HCEC 1CT (cell line): ENCODE measurements around the gene SERPINA3.
A peak's percentile ranks its signal among the peaks of the same experiment; 100 is the strongest.
"Not testable (repeated sequence)": the region's sequence is repeated elsewhere in the genome, so short reads cannot be mapped to it uniquely, and the experiment has no call there.

Experiments used
- DNase-seq: peaks from one replicate; pipeline ENCODE4 v3.0.0-alpha.2; 2017

SERPINA3 gene

GRCh38 chr14:94586635-94587034, 25.6 kb upstream of the SERPINA3 start:
- DNase-seq = no peak

GRCh38 chr14:94588311-94588710, 23.9 kb upstream of the SERPINA3 start:
- no peak for DNase-seq

GRCh38 chr14:94591073-94591472, 21.1 kb upstream of the SERPINA3 start:
- no peak for DNase-seq

GRCh38 chr14:94591871-94592270, 20.3 kb upstream of the SERPINA3 start:
- DNase-seq = no peak

- no peak for DNase-seq
Observed at GRCh38 chr14:94592457-94592856, 19.7 kb upstream of the SERPINA3 start.

GRCh38 chr14:94593376-94593748, 18.8 kb upstream of the SERPINA3 start:
- no peak for DNase-seq

- DNase-seq = no peak
Observed at GRCh38 chr14:94593749-94594431, 18.3 kb upstream of the SERPINA3 start.

- DNase-seq = no peak
Observed at GRCh38 chr14:94594441-94594840, 17.8 kb upstream of the SERPINA3 start.

- DNase-seq = no peak
Observed at GRCh38 chr14:94595912-94596311, 16.3 kb upstream of the SERPINA3 start.

GRCh38 chr14:94596361-94596760, 15.8 kb upstream of the SERPINA3 start:
- DNase-seq = no peak

GRCh38 chr14:94597788-94598187, 14.4 kb upstream of the SERPINA3 start:
- no peak for DNase-seq

GRCh38 chr14:94598506-94598815, 13.7 kb upstream of the SERPINA3 start:
- DNase-seq = no peak

GRCh38 chr14:94598816-94599655, 13.2 kb upstream of the SERPINA3 start:
- DNase-seq = peak; percentile 90

GRCh38 chr14:94599656-94600004, 12.6 kb upstream of the SERPINA3 start:
- no peak for DNase-seq

GRCh38 chr14:94600148-94600545, 12.0 kb upstream of the SERPINA3 start:
- DNase-seq = no peak

GRCh38 chr14:94601884-94602391, 10.3 kb upstream of the SERPINA3 start:
- peak; percentile 80 for DNase-seq

- no peak for DNase-seq
Observed at GRCh38 chr14:94602722-94603121, 9.5 kb upstream of the SERPINA3 start.

- DNase-seq = no peak
Observed at GRCh38 chr14:94605361-94605760, 6.8 kb upstream of the SERPINA3 start.

- not testable (repeated sequence) for DNase-seq
Observed at GRCh38 chr14:94608966-94609365, 3.2 kb upstream of the SERPINA3 start.

GRCh38 chr14:94611179-94611578, 1.0 kb upstream of the SERPINA3 start:
- no peak for DNase-seq

- DNase-seq = no peak
Observed at GRCh38 chr14:94612580-94613554, 676 bp downstream of the SERPINA3 start.

- no peak for DNase-seq
Observed at GRCh38 chr14:94613720-94614644, 1.8 kb downstream of the SERPINA3 start.
